T-helper 1 cell (primary cell): ENCODE data around the gene ROBO2.

Source experiments
- DNase-seq, 5 donors: peaks; one replicate each; pipeline ENCODE4 v3.0.0-alpha.2; 2012 to 2020

ROBO2 gene

DNA sequence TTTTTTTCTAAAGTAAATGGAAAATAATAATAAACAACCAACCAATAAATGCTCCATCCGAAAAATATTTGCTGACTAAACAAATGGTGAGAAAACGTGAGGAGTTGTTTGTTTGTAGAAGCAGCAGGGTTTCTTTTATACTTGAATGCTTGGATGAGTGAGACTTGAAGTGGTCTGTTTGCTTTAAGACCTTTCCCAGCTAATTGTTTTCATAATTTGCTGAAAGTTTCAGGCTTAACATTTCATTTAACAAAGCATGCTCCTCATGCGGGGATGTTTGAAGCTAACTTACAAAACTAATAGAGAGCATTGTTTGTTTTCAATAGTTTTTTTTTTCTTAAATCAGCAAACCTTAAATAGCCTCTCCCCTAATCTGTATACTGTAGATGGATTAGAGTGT lies 484.6 kb downstream of the ROBO2 start:
- DNase-seq: no peak

DNA sequence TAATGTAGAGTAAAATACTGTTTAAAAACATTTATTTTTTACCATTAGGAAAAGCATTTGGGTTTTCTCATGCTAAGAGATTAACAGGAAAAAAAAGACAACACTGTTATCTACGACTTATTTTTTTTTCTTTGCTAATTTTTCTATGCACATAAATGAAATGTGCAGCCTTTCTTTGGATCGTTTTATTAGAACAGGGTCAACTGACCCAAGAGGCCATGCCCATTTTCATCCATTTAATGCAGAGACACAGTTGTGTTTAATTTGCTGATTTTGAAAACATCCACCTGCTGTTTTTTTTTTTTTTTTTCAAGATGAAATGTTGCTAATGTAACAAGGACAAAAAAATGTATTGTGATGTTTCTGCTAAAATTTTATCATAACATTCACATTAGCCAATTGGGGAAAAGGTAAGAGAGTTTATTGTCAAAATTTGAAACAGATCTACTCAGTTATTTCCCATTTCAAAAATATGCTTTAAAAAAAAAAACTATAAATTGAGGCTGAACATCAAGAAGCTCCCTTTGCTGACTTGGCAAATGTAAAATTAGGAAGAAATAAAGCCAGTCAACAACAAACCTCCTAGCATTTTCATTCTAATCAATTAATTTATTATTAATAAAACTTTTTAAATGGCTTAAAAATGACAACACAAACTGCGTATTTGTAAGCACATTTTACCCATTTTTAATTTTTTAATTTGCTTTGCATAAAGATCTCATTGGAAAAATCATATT lies 485.2 kb downstream of the ROBO2 start:
- DNase-seq: no peak

DNA sequence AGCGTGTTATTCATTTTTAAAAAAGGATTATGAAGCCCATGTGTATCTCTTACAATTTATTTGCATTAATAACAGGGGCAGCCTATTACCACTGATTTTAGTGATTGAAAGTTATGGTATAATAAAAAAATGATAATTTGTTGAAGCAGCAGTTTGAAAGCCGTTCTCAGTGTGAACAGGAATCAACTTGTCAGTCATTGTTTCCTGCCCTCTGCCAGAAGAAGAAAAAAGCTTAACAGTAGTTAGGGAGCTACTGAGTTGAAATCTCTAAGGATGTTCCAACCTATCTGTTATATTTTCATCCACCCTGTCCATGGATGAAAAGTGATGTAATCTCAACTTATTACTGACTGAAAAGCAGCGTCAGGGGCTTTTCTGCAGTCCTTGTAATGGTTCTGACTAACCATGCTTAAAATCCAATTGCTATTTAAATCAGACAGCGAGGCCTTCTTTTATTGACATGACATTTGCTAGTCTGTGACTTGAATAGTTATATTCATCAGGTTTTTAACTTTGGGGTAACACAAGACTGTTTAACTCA lies 486.7 kb downstream of the ROBO2 start:
- DNase-seq: no peak

DNA sequence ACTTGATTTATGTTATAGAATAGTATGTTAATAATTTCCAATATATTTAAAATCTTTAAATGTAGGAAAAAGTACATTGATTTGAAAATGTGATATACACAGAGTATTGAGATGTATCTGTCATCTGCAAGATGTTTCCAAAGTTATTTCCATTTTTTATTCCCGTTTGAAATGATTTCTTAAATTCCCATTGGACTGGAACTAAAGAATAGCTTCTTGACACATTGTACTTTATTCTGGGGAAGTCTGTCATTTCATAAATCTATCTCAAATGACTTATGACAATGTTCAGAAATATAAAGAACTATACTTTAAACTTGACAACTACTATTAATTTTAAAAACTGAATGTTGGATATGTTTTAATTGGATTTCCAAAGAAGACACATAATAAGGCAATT lies 489.6 kb downstream of the ROBO2 start:
- no peak for DNase-seq

DNA sequence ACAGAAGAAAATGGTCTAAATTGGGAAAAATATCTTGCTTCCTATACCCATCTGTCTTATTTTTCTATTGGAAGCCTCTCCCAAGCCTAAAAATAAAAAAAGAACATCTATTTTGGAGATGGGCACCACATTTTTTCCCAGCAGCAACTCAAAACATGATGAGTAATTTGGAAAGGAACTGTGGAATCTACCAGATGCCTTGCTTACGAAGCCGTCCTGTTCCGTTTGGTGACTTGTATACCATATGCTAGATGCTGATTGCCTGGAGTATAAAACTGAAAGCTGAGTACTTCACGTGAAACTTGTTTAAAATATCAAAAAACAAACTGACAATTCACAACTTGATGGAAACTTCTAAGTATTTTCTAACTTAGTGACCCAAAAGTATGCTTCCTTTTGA lies 491.0 kb downstream of the ROBO2 start:
- DNase-seq: no peak

DNA sequence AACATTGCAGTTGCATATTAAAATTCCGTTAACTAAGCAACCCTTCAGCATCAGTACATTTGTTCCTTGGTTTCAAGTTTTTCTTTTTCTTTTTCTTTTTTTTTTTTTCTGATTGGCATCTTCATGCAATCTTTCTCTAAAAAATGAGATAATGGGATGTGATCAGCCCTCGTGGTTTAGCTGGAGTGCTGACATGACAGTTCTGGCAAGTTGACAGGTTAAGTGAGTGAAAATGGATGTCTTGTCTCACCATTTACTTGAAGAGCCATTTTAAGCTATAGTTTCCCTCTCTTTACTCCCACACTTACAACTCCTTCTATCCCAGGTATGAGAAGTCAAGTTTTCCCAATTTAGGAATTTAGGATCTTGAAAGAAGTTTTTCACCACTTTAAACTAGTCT lies 495.2 kb downstream of the ROBO2 start:
- no peak for DNase-seq

DNA sequence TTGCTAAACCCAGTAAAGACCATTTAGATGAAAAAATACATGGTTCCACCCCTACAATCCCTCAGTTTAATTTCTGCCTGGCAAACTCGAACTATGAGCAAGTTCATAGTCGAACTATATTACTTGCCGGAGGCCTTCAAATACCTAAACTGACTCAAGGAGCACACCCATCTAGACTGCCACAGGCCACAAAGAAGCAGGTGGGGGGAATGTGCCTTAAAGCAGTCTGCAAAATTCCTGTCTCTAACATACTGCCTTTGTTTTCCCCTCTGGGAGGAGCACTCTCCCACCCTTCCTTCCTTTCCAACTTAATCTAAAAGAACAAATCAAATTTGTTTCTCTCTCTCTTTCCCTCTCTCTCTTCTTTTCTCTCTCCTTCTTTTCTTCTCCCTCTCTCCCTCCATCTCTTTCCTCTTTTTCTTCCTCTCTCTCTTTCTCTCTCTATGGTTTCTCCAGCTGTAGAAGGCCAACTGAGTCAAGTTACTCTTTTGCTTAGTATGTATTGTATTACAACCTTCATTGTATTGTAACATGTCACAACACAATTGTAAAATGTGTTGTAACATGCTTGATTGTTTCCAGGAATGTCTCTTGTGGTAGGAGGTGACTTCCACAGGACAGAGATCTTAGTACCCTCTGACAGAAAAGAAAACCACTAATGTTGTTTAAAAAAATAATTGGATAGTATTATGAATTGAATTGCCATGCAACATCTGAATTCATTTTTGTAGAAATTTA lies 496.3 kb downstream of the ROBO2 start:
- DNase-seq: no peak

DNA sequence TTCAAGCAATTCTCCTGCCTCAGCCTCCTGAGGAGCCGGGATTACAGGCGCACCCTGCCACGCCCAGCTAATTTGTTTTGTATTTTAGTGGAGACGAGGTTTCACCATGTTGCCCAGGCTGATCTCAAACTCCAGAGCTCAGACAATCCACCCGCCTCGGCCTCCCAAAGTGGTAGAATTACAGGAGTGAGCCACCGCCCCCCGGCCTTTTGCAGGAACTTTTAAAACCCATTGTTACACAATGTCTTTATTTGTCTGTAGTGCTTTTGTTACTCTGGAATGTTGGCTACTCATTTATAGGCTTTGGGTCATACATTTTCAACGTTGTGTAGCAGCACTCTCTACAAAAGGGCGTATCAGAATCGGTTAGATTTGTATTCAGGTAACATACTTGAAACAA lies 499.1 kb downstream of the ROBO2 start:
- no peak for DNase-seq

DNA sequence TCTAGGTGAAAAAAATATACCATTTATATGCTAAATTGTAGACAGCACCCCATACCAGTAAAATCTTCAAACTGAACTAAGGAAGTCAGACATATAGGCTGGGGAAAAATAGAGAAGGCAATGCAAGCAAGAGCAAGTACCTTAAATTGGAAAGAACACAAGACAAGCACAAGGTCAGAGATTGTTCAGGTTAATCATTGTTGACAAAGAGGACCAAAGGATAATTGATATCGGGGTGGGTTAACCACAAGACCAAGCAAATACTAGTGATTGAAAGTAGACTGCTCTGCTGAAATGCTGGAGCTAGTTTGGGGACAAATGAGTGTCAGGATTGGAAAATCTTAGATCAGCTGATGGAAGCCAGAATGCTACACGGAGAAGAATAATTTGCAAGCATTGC lies 499.8 kb downstream of the ROBO2 start:
- no peak for DNase-seq

DNA sequence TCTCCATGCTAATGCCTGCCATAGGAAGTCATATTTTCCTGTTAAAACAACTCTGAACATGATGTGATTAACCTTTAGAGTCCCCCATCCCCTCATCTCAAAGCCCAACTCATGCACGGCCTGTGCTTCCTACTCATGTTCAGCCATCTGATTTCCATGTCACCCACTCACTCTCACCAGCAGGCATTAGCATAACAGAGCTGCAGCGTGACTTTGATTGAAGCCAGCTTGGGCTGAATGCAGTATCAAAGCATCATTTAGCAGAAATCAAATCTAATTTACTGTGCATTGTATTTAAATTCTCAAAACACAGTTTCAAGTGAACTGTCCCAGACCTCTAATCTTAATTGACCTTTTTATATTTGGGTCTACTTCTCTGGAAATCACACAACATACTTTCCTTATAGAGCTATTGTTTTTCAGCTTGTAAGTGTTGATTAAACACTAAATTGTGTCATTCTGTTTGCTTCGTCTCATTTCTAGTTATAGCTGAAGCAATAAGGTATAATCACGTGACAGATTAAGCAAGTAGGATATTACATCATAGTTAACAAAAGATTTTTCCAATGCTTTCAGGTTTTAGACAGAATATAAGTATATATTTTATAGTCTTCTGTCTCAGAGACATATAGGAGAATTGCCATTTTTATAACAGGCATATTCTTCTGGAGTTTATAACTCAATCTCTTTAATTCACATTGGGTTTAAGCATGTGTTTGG lies 501.5 kb downstream of the ROBO2 start:
- no peak for DNase-seq

DNA sequence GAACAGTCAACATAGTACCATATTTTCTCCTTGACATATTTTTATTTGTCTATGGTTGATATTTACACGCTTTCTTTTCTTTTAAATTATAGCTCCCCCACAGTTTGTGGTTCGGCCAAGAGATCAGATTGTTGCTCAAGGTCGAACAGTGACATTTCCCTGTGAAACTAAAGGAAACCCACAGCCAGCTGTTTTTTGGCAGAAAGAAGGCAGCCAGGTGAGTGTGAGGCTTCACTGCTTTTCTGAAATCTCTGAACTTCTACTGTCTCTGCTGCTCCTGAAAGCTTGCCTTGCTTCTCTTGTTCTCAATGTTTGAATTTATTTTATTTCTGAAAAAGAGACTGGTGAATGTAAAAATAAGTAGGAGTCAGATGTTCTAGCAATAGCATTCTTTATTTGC lies 506.3 kb downstream of the ROBO2 start:
- DNase-seq: no peak

DNA sequence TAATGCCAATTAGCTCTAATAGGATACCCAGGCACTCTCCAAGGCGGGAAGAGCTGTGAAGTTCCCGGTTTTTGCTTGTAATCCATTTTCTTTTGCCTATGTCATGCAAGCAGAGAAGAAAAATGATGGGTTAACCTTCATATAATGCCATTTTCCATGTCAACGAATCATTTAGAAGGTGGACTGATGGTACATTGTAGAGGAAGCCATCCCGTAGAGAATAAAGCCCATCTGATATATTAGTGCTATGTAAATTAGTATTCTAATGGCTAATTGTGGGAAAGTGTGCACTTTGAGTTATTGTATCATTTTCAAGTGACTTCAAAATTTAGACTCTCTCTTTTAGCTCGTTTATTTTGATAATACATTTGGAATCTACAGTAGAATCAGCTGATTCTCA lies 509.1 kb downstream of the ROBO2 start:
- DNase-seq: no peak

DNA sequence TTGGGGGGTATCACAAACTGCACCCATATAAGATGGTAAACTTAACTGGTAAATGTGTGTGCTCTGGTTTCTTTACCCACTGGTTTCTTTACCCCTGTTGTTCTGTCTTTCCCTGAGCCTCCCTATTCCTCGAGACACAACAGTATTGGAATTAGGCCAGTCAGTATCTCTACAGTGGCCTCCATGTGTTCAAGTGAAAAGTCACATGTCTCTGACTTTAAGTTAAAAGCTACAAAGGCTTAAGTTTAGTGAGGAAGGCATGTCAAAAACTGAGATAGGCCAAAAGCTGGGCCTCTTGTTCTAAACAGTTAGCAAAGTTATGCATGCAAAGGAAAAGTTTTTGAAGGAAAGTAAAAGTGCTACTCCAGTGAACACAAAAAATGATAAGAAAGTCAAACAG lies 513.3 kb downstream of the ROBO2 start:
- no peak for DNase-seq

DNA sequence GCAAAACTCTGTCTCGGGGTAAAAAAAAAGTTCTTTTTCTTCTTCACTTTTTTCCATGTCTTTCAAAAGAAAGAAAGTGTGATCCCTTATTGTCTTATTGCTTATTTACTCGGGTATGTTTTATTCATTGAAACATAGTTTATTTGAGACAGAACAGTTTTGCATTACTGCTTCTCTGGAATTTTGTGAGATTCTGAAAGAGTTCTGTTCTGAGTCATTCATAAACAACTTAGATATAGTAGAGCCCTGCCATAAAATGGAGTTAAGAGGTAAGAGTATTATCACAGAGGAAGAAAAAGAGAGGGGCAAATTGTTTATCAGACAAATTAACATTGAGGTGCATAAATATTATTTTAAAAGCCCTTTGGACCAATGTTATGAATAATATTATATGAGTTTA lies 522.2 kb downstream of the ROBO2 start:
- no peak for DNase-seq

DNA sequence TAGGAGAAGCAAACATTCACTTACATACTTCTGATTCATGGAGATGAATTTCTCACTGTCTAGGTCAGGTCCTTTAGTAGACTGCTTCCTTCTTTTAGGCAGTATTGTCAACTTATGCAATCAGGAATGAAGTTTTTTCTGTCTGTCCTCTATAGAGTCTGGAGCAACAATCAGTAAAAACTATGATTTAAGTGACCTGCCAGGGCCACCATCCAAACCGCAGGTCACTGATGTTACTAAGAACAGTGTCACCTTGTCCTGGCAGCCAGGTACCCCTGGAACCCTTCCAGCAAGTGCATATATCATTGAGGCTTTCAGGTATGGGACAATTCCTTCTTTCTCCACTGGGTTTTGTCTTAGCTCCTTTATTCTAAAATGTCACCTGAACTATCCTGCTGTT lies 523.1 kb downstream of the ROBO2 start:
- no peak for DNase-seq

DNA sequence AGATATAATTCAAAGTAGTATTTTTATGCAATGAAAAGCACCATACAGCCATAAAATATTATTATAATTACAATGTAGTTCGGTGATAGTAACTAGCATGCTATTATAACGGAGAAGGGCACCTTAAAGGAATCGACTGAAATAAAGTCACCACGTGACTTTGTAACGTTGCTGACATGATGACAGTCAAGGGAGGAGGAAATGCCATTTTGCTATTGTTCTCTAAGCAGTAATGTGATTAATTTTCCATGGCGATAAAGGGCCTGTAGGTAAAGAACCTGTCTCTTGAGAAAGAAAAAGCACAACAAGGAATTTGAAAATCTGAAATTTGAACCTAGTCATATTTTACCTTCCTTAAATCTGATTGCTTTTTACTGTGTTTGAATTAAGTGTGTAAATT lies 526.2 kb downstream of the ROBO2 start:
- no peak for DNase-seq

DNA sequence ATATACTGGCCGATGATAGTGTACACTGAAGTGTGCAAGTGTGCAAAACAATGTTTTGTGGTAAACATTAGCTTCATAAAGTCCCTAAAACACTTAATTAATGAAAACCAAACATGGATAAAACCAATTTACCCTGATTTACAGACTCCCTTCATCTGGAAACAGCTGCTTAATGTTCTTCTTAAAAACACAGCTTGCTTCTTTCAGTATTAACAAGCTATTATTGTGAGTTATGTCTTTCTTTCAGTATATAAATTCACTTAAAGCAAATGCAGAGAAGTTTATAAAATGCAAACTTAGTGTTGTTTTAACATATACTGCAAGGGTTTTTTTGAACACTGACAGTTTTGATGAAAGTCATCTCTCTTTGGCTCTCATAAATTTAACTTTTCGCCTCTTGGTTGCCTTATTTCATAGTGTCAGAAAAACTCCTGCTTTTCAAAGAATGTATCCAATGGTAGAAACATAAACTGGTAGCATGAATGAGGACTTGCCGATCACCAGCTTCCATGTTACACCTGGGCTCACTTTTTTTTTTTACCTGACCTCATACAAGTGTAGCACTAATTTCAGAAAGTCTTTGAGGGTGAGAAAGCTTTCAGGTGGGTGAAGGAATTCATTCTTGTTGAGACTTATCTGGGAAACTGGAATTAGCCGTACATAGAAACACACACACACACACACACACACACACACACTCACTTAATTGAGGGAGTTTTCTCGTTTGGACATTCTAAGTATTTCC lies 532.2 kb downstream of the ROBO2 start:
- no peak for DNase-seq

DNA sequence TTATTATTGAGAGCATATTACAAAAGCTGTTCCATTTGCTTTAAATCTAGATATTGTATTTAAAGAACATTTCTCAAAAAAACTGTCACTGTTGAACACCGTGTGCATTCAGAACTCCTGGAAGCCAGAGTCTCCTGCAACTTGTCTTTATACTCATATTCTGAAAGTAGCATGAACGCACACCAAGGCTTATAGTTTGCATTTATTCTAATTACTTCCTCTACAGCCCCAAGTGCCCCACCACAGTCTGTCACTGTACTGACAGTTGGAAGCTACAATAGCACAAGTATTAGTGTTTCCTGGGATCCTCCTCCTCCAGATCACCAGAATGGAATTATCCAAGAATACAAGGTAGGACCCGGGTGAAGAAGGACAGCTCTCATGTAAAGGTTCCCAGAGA lies 537.4 kb downstream of the ROBO2 start:
- no peak for DNase-seq

DNA sequence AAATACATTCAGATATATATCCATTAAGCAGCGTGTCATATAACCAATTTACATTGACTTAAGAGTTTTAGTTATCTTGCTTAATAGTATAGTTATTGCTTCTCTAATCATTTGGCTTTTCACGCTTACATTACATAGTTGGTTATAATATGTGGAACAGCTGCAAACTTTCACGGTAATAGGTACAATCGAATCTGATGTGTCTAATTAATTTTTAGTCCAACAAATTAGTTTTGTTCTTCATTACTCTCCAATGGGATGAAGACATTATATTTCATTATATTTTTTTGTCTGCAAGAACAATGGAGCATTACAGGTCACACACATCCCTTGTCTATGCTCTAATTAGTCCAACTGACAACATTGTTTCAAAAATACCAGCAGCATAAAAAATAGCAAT lies 546.3 kb downstream of the ROBO2 start:
- DNase-seq: no peak

DNA sequence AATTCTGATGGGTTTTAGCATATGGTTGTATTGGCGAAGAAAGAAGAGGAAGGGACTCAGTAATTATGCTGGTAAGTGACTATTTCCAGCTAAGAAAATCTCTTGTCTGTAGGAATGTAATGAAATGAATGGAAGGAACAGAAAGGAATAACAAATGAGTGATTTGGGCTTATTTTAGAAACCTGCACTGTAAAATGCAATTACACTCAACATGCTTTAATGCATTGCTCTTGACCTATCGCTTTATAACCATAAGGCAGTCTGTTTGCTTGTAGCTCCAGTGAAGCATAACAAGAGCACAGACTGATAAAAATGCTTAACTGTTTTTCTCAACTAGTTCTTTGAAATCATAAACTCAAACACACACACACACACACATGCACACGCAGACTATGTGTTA lies 549.0 kb downstream of the ROBO2 start:
- DNase-seq: no peak

DNA sequence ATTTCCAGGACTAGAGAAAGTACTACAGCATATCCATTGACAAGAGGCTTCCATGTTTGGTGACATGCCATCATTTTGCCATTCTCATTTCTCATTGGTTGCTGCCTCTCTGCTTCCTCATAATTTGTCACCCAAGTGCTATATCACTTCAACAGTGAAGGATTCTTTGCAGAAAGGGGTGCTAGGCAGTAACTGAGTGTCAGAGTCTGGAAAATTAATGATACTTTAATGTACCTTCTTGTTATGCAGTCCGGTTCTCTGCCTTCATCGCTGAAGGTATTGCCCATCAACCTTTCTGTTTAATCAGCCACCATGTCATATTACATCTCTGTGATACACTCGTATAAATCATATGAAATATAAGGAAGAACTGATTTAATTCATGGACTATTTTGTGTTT lies 550.3 kb downstream of the ROBO2 start:
- no peak for DNase-seq

DNA sequence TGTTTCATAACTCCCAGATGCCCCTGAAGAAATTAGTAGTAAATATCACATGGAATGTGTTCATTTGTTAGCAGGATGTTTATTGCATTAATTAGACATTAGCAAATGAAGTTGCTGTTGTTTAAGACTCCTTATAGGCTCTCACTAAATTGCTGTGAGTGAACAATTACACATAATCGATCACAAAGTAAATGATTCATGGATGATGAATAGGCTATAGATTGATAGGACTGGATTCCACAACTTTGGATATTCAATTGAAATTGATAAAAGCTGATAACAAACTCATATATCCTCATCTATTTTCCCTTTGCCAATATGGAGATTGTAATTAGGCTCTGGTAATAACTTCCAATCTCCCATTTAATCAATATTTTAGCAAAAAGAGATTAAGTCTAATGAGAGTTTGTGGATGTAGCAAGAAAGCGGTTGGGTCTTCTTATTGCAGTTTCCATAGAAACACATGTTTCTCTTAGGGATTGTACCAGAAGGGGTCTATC lies 555.5 kb downstream of the ROBO2 start:
- DNase-seq: no peak

DNA sequence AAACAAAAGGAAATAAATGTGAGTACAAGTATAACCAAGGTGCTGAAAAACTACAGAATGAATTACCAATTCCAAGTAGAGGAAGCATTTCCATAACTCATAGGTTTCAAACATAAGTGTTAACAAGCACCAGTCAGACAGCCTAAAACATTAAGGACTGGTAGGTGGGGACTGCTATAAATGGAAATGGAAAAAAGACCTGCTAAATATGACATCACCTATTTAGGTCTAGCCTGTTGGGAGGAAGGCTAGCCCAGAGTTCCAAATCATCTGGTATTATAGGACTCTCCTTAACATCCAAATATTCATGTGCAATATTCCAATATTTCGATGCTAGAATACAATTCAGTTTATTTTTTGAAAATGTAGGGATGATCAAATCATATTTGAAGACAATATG lies 560.0 kb downstream of the ROBO2 start:
- DNase-seq: no peak
